Activated CD4-positive, alpha-beta T cell treated with anti-CD3 and anti-CD28 coated beads, Interleukin-2, amount 50 U/mL, for 1 hour (primary cell): Measurements from ENCODE around the gene CHST12.
"Not testable (repeated sequence)": the region's sequence is repeated elsewhere in the genome, so short reads cannot be mapped to it uniquely, and the experiment has no call there.

ENCODE experiments used
- DNase-seq: peaks from one replicate; pipeline ENCODE4 v3.0.0-alpha.2; 2020

Gene CHST12

GRCh38 chr7:2379161-2379560, 24.2 kb upstream of the CHST12 start:
- DNase-seq, result no peak

- no peak for DNase-seq
Observed at GRCh38 chr7:2379821-2380450, 23.5 kb upstream of the CHST12 start.

GRCh38 chr7:2380461-2380860, 22.9 kb upstream of the CHST12 start:
- DNase-seq, result no peak

GRCh38 chr7:2381227-2381626, 22.2 kb upstream of the CHST12 start:
- no peak for DNase-seq

GRCh38 chr7:2381881-2382509, 21.4 kb upstream of the CHST12 start:
- DNase-seq, result no peak

- no peak for DNase-seq
Observed at GRCh38 chr7:2383543-2384274, 19.7 kb upstream of the CHST12 start.

GRCh38 chr7:2384354-2385243, 18.8 kb upstream of the CHST12 start:
- DNase-seq, result no peak

- not testable (repeated sequence) for DNase-seq
Observed at GRCh38 chr7:2386122-2386521, 17.3 kb upstream of the CHST12 start.

GRCh38 chr7:2386964-2387669, 16.3 kb upstream of the CHST12 start:
- DNase-seq, result no peak

GRCh38 chr7:2387897-2388636, 15.3 kb upstream of the CHST12 start:
- no peak for DNase-seq

- no peak for DNase-seq
Observed at GRCh38 chr7:2388637-2388954, 14.8 kb upstream of the CHST12 start.

GRCh38 chr7:2390020-2390816, 13.2 kb upstream of the CHST12 start:
- not testable (repeated sequence) for DNase-seq

GRCh38 chr7:2393706-2394105, 9.7 kb upstream of the CHST12 start:
- no peak for DNase-seq

GRCh38 chr7:2394566-2395082, 8.8 kb upstream of the CHST12 start:
- no peak for DNase-seq

- no peak for DNase-seq
Observed at GRCh38 chr7:2398506-2398905, 4.9 kb upstream of the CHST12 start.

- DNase-seq, result no peak
Observed at GRCh38 chr7:2399848-2400587, 3.4 kb upstream of the CHST12 start.

- no peak for DNase-seq
Observed at GRCh38 chr7:2402687-2403013, 761 bp upstream of the CHST12 start.

GRCh38 chr7:2403718-2404648, 572 bp downstream of the CHST12 start:
- peak; percentile 17 for DNase-seq

GRCh38 chr7:2404714-2405119, 1.3 kb downstream of the CHST12 start:
- no peak for DNase-seq
